AG10803 (cell line): Measurements from ENCODE around the gene COL6A2.

ENCODE experiments used
- DNase-seq: peaks from one replicate; pipeline ENCODE4 v3.0.0; 2010; ENCODE audit warnings: low read depth
- H3K4me3 ChIP-seq: 2 replicates; pipeline ENCODE4 v1.5.1; 2011; ENCODE audit warnings: mild to moderate bottlenecking, low read length, control low read depth
- CTCF ChIP-seq: conservative IDR thresholded peaks from 2 replicates; pipeline ENCODE4 v1.5.1; 2011; ENCODE audit warnings: mild to moderate bottlenecking, low read length, control low read depth, inconsistent platforms

COL6A2 gene

GRCh38 chr21:46061518-46061917 is 36.4 kb upstream of the COL6A2 start:
- no peak for TF ChIP-seq CTCF
- H3K4me3 ChIP-seq = no peak overlapping the region
- no peak for DNase-seq

- no peak for DNase-seq
- H3K4me3 ChIP-seq = no peak overlapping the region
- TF ChIP-seq CTCF = no peak
Observed at GRCh38 chr21:46061950-46062349, 36.0 kb upstream of the COL6A2 start.

GRCh38 chr21:46062471-46063211 is 35.3 kb upstream of the COL6A2 start:
- TF ChIP-seq CTCF = no peak
- no peak for DNase-seq

DNA sequence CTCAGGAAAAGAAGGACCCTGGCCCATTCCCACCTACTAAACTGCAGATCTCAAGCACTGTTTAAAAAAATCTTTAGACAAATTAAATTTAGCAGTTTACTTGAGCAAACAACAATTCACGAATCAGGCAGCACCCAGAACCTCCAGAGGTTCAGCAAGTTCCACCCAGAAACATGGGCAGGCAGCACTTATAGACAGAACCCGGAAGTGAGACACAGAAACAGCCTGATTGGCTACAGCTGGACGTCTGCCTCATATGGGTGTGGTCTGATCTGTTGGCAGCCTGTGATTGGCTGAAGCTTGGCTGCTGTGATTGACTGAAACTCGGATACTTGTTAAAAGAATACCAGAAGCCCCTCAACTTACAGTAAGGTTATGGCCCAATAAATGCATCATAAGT is 34.7 kb upstream of the COL6A2 start:
- no peak overlapping the region for H3K4me3 ChIP-seq
- TF ChIP-seq CTCF = no peak
- DNase-seq = no peak

More at GRCh38 chr21:46062471-46063211, 35.3 kb upstream of the COL6A2 start:
- H3K4me3 ChIP-seq = no peak overlapping the region

- H3K4me3 ChIP-seq = no peak overlapping the region
- DNase-seq = no peak
- TF ChIP-seq CTCF = no peak
Observed at GRCh38 chr21:46063734-46064680, 33.9 kb upstream of the COL6A2 start.

GRCh38 chr21:46064870-46065214 is 33.1 kb upstream of the COL6A2 start:
- no peak overlapping the region for H3K4me3 ChIP-seq
- DNase-seq = no peak
- no peak for TF ChIP-seq CTCF
